IMR-90 (cell line): ENCODE data around the gene DPY19L1. TPM values are rescaled to one million over a fixed set of nuclear protein-coding genes. Genes with fewer than 3 reads are reported as not detected.

Source experiments
- ATAC-seq: fragments of 200-7000 bp; cut with Tn5 transposase; 2 replicates; pipeline ENCODE4 v1.9.1; 2020; ENCODE audit warnings: low read depth, mild to moderate bottlenecking, moderate library complexity
- BruUV-seq: library from RNA; stranded (reverse); fragments of 400-500 nt; replicated peaks from 2 replicates; lab custom pipeline; 2021; lab: Mats Ljungman, UMichigan
- CTCF ChIA-PET: fragments of 300-600 bp; formaldehyde crosslinking; extraction: SDS; loops from one replicate; lab custom pipeline; 2021; ENCODE audit warnings: antibody characterized with exemption; lab: Yijun Ruan, JAX
- POLR2A ChIA-PET: fragments of 300-600 bp; sonication (Branson Sonifier 250); formaldehyde crosslinking; loops from one replicate; lab custom pipeline; 2022; ENCODE audit warnings: antibody characterized with exemption; ENCODE audit not compliant: unreplicated experiment; lab: Charles Lee
- DNase-seq: peaks from one replicate; pipeline ENCODE4 v3.0.0; 2013
- H2AFZ ChIP-seq: replicated peaks from 2 replicates; pipeline ENCODE3; 2013; ENCODE audit warnings: low read length, mild to moderate bottlenecking; ENCODE audit not compliant: poor library complexity
- H2AK5ac ChIP-seq: 2 replicates; pipeline ENCODE4 v1.6.1; 2013; ENCODE audit warnings: low read depth, low read length, inconsistent platforms
- H2AK9ac ChIP-seq: replicated peaks from 2 replicates; pipeline ENCODE3; 2013; ENCODE audit warnings: mild to moderate bottlenecking, low read depth, low read length, moderate library complexity; ENCODE audit not compliant: poor library complexity
- H2BK120ac ChIP-seq: 2 replicates; pipeline ENCODE4 v1.6.1; 2013; ENCODE audit warnings: low read depth, low read length, inconsistent platforms
- H2BK15ac ChIP-seq: 3 replicates; pipeline ENCODE4 v1.6.1; 2013; ENCODE audit warnings: low read depth, low read length, inconsistent platforms
- H2BK20ac ChIP-seq: 2 replicates; pipeline ENCODE4 v1.6.1; 2013; ENCODE audit warnings: low read depth, mild to moderate bottlenecking, inconsistent platforms, low read length, moderate library complexity
- H2BK5ac ChIP-seq: 2 replicates; pipeline ENCODE4 v1.6.1; 2013; ENCODE audit warnings: mild to moderate bottlenecking, low read depth, low read length, inconsistent platforms; ENCODE audit not compliant: poor library complexity, severe bottlenecking
- H3K14ac ChIP-seq: replicated peaks from 2 replicates; pipeline ENCODE4 v1.6.1; 2013; ENCODE audit warnings: low read depth, low read length, inconsistent platforms
- H3K18ac ChIP-seq: 2 replicates; pipeline ENCODE4 v1.6.1; 2013; ENCODE audit warnings: low read depth, low read length, control low read depth
- H3K23ac ChIP-seq: 2 replicates; pipeline ENCODE4 v1.6.1; 2013; ENCODE audit warnings: low read depth, low read length, inconsistent platforms
- H3K27ac ChIP-seq: 2 replicates; pipeline ENCODE4 v1.5.1; 2013; ENCODE audit warnings: mild to moderate bottlenecking, control low read depth, low read length; ENCODE audit not compliant: insufficient read depth
- H3K27me3 ChIP-seq: 2 replicates; pipeline ENCODE4 v1.6.1; 2013; ENCODE audit warnings: low read length; ENCODE audit not compliant: control insufficient read depth, insufficient read depth
- H3K36me3 ChIP-seq: 2 replicates; pipeline ENCODE4 v1.6.1; 2013; ENCODE audit warnings: low read length, mixed read lengths; ENCODE audit not compliant: control insufficient read depth, insufficient read depth
- H3K4ac ChIP-seq: 2 replicates; pipeline ENCODE4 v1.6.1; 2013; ENCODE audit warnings: low read depth, low read length, inconsistent platforms
- H3K4me1 ChIP-seq: 2 replicates; pipeline ENCODE4 v1.6.1; 2013; ENCODE audit warnings: low read length, mixed read lengths; ENCODE audit not compliant: control insufficient read depth, insufficient read depth
- H3K4me2 ChIP-seq: 2 replicates; pipeline ENCODE4 v1.6.1; 2013; ENCODE audit warnings: low read depth, mild to moderate bottlenecking, control low read depth, low read length, moderate library complexity
- H3K4me3 ChIP-seq: 2 replicates; pipeline ENCODE4 v1.5.1; 2013; ENCODE audit warnings: low read depth, mild to moderate bottlenecking, control low read depth, low read length, moderate library complexity; ENCODE audit not compliant: insufficient read depth
- H3K56ac ChIP-seq: 2 replicates; pipeline ENCODE4 v1.6.1; 2013; ENCODE audit warnings: low read length, inconsistent platforms; ENCODE audit not compliant: insufficient read depth; ENCODE audit errors: extremely low read depth
- H3K79me1 ChIP-seq, 2 experiments: 2 replicates each; pipeline ENCODE4 v1.6.1; 2013; ENCODE audit warnings: low read length in 2 of 2, inconsistent platforms in 1 of 2, low read depth in 1 of 2
- H3K9ac ChIP-seq: 2 replicates; pipeline ENCODE4 v1.6.1; 2013; ENCODE audit warnings: low read depth, low read length, control low read depth
- H3K9me1 ChIP-seq: 2 replicates; pipeline ENCODE4 v1.6.1; 2013; ENCODE audit warnings: low read length, inconsistent platforms; ENCODE audit not compliant: insufficient read depth
- H3K9me3 ChIP-seq: 2 replicates; pipeline ENCODE4 v1.6.1; 2013; ENCODE audit warnings: low read length; ENCODE audit not compliant: control insufficient read depth, insufficient read depth
- H4K20me1 ChIP-seq: 2 replicates; pipeline ENCODE4 v1.6.1; 2013; ENCODE audit warnings: low read length, inconsistent platforms; ENCODE audit not compliant: insufficient read depth
- H4K5ac ChIP-seq: 2 replicates; pipeline ENCODE4 v1.6.1; 2013; ENCODE audit warnings: mild to moderate bottlenecking, low read depth, low read length, control low read depth
- H4K8ac ChIP-seq, 2 experiments: 2 replicates each; pipeline ENCODE4 v1.6.1; 2013; ENCODE audit warnings: low read depth in 2 of 2, low read length in 2 of 2, control low read depth in 1 of 2, inconsistent platforms in 1 of 2
- H4K91ac ChIP-seq: 2 replicates; pipeline ENCODE4 v1.6.1; 2013; ENCODE audit warnings: low read depth, low read length, inconsistent platforms; ENCODE audit not compliant: insufficient read depth
- BHLHE40 ChIP-seq: fragments of 150-350 bp; IDR thresholded peaks from 2 replicates; pipeline ENCODE4 v1.6.1; 2016; ENCODE audit warnings: mild to moderate bottlenecking, low read depth, low read length
- CEBPB ChIP-seq: IDR thresholded peaks from 2 replicates; pipeline ENCODE4 v1.6.1; 2012; ENCODE audit warnings: low read depth, low read length, improper control_type of control experiment
- CHD1 ChIP-seq: IDR thresholded peaks from 2 replicates; pipeline ENCODE4 v1.6.1; 2012; ENCODE audit warnings: low read depth, low read length, improper control_type of control experiment
- FOS ChIP-seq: fragments of 150-350 bp; IDR thresholded peaks from 2 replicates; pipeline ENCODE4 v1.6.1; 2016; ENCODE audit warnings: low read depth, low read length
- MAFK ChIP-seq: IDR thresholded peaks from 2 replicates; pipeline ENCODE4 v1.6.1; 2012; ENCODE audit warnings: low read depth, low read length, improper control_type of control experiment
- MAZ ChIP-seq: IDR thresholded peaks from 2 replicates; pipeline ENCODE4 v1.6.1; 2012; ENCODE audit warnings: low read depth, mild to moderate bottlenecking, low read length, improper control_type of control experiment, moderate library complexity, borderline replicate concordance
- MXI1 ChIP-seq: IDR thresholded peaks from 2 replicates; pipeline ENCODE4 v1.6.1; 2012; ENCODE audit warnings: low read depth, mild to moderate bottlenecking, low read length, moderate library complexity, borderline replicate concordance
- NFE2L2 ChIP-seq: fragments of 150-350 bp; IDR thresholded peaks from 2 replicates; pipeline ENCODE4 v1.6.1; 2016; ENCODE audit warnings: low read depth, mild to moderate bottlenecking, low read length
- POLR2A ChIP-seq: IDR thresholded peaks from 2 replicates; pipeline ENCODE4 v1.6.1; 2012; ENCODE audit warnings: mild to moderate bottlenecking, low read depth, low read length
- RAD21 ChIP-seq: IDR thresholded peaks from 2 replicates; pipeline ENCODE4 v1.6.1; 2012; ENCODE audit warnings: low read length, improper control_type of control experiment
- RCOR1 ChIP-seq: IDR thresholded peaks from 2 replicates; pipeline ENCODE4 v1.6.1; 2012; ENCODE audit warnings: mild to moderate bottlenecking, low read length, improper control_type of control experiment; ENCODE audit not compliant: insufficient replicate concordance
- RFX5 ChIP-seq: IDR thresholded peaks from 2 replicates; pipeline ENCODE4 v1.8.0; 2012; ENCODE audit warnings: low read depth, mild to moderate bottlenecking, low read length, moderate library complexity
- SMC3 ChIP-seq: fragments of 150-350 bp; IDR thresholded peaks from 2 replicates; pipeline ENCODE4 v1.6.1; 2016; ENCODE audit warnings: low read depth, mild to moderate bottlenecking, antibody characterized with exemption, low read length, moderate library complexity
- WGBS, 2 experiments: methylation state at CpG; one replicate each; pipeline versions ENCODE4 v1.1.5 to v1.1.7; 2013; ENCODE audit warnings: missing lambda C conversion rate in 2 of 2; ENCODE audit not compliant: insufficient read length in 1 of 2; ENCODE audit errors: extremely low coverage in 2 of 2; 5-methylcytosine and 5-hydroxymethylcytosine counted together
- dilution Hi-C: fragments of 300-500 bp; cut with HindIII; formaldehyde crosslinking; loops from one replicate; pipeline ENCODE4 v1.14.3; 2018; ENCODE audit warnings: low sequenced_read_pairs; ENCODE audit not compliant: unreplicated experiment
- in situ Hi-C: fragments of 300-500 bp; cut with MboI; formaldehyde crosslinking; loops from 3 replicates; pipeline ENCODE4 v1.14.3; 2019; ENCODE audit warnings: low sequenced_read_pairs, inconsistent platforms, mixed read lengths
- intact Hi-C: fragments of 100-400 bp; cut with micrococcal nuclease; formaldehyde crosslinking; loops from 2 replicates; pipeline ENCODE4 v1.10.0; 2022
- polyA plus RNA-seq, 3 experiments: library from polyadenylated mRNA; depleted of rRNA; stranded (reverse); fragments of >200 nt; gene quantifications; 2 replicates each; pipeline ENCODE4 v1.2.3, GENCODE V29; 2012; ENCODE audit warnings: low replicate concordance in 1 of 3
- total RNA-seq: library from RNA; depleted of rRNA; stranded (reverse); fragments of >200 nt; gene quantifications from 2 replicates; pipeline ENCODE4 v1.2.3, GENCODE V29; 2012
- TF ChIP-seq, protein P1 (sequence below): fragments of 150-350 bp; IDR thresholded peaks from 2 replicates; pipeline ENCODE4 v1.6.1; 2017; ENCODE audit warnings: mild to moderate bottlenecking, antibody characterized with exemption, low read length, low read depth
- TF ChIP-seq, protein P2 (sequence below): fragments of 150-350 bp; IDR thresholded peaks from 2 replicates; pipeline ENCODE4 v1.6.1; 2016; ENCODE audit warnings: low read depth, mild to moderate bottlenecking, low read length, moderate library complexity, borderline replicate concordance
- TF ChIP-seq, protein P3 (sequence below): conservative IDR thresholded peaks from 2 replicates; pipeline ENCODE4 v1.5.1; 2012; ENCODE audit warnings: mild to moderate bottlenecking, low read depth, low read length, improper control_type of control experiment

Gene DPY19L1
- total and polyA plus RNA-seq, 2 of the 4 experiments (the other 2 are of a cell fraction): 12.1 to 12.2 TPM

DNA sequence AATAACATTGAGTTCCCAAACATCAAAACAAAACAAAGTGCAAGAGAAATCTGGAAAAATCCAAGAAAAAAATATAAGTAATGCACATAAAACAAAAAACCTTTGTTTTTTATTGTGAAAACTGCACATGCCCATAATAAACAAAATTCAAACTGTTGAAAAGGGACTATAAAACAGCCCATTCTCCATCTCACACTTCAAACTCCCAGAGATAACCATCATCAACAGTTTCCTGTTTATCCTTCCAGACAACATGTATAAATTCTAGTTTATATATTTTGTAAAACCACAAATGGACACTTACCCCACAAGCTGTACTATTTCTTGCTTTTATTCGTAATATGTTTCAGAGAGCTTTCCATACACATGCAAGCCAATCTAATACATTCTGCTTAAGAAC lies 79.3 kb downstream of the DPY19L1 start:
- no peak overlapping the region for H3K56ac ChIP-seq
- ATAC-seq: no peak
- no peak overlapping the region for H2BK5ac ChIP-seq
- H3K14ac ChIP-seq: no peak overlapping the region
- no peak overlapping the region for H4K91ac ChIP-seq
- H3K23ac ChIP-seq: no peak overlapping the region
- no peak for TF ChIP-seq MAZ
- TF ChIP-seq, protein P1, sequence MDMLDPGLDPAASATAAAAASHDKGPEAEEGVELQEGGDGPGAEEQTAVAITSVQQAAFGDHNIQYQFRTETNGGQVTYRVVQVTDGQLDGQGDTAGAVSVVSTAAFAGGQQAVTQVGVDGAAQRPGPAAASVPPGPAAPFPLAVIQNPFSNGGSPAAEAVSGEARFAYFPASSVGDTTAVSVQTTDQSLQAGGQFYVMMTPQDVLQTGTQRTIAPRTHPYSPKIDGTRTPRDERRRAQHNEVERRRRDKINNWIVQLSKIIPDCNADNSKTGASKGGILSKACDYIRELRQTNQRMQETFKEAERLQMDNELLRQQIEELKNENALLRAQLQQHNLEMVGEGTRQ: no peak
- no peak for TF ChIP-seq FOS
- no peak for TF ChIP-seq MXI1
- no peak for TF ChIP-seq MAFK
- TF ChIP-seq NFE2L2: no peak
- TF ChIP-seq RCOR1: no peak
- TF ChIP-seq BHLHE40: no peak
- TF ChIP-seq, protein P2, sequence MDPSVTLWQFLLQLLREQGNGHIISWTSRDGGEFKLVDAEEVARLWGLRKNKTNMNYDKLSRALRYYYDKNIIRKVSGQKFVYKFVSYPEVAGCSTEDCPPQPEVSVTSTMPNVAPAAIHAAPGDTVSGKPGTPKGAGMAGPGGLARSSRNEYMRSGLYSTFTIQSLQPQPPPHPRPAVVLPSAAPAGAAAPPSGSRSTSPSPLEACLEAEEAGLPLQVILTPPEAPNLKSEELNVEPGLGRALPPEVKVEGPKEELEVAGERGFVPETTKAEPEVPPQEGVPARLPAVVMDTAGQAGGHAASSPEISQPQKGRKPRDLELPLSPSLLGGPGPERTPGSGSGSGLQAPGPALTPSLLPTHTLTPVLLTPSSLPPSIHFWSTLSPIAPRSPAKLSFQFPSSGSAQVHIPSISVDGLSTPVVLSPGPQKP: no peak
- no peak for TF ChIP-seq POLR2A
- TF ChIP-seq, protein P3, sequence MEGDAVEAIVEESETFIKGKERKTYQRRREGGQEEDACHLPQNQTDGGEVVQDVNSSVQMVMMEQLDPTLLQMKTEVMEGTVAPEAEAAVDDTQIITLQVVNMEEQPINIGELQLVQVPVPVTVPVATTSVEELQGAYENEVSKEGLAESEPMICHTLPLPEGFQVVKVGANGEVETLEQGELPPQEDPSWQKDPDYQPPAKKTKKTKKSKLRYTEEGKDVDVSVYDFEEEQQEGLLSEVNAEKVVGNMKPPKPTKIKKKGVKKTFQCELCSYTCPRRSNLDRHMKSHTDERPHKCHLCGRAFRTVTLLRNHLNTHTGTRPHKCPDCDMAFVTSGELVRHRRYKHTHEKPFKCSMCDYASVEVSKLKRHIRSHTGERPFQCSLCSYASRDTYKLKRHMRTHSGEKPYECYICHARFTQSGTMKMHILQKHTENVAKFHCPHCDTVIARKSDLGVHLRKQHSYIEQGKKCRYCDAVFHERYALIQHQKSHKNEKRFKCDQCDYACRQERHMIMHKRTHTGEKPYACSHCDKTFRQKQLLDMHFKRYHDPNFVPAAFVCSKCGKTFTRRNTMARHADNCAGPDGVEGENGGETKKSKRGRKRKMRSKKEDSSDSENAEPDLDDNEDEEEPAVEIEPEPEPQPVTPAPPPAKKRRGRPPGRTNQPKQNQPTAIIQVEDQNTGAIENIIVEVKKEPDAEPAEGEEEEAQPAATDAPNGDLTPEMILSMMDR: no peak
- no peak for TF ChIP-seq CEBPB
- TF ChIP-seq CHD1: no peak
- TF ChIP-seq SMC3: no peak
- no peak for TF ChIP-seq RAD21
- TF ChIP-seq RFX5: no peak
- H3K4me1 ChIP-seq: no peaks in the 10 kb centered on the region
- H3K9ac ChIP-seq: no peak overlapping the region
- no peak overlapping the region for H3K18ac ChIP-seq
- H4K8ac ChIP-seq: no peak overlapping the region
- no peaks in the 10 kb centered on the region for H4K20me1 ChIP-seq
- H2AFZ ChIP-seq: no peak overlapping the region
- no peaks in the 10 kb centered on the region for H3K9me3 ChIP-seq
- POLR2A ChIA-PET: no interaction called here
- no peak overlapping the region for H3K4me3 ChIP-seq
- in situ Hi-C loops (no loop called here), intact Hi-C loops (no loop called here), dilution Hi-C loops (no loop called here)
- no peak overlapping the region for H2BK15ac ChIP-seq
- H3K79me1 ChIP-seq: no peaks in the 10 kb centered on the region
- no peak overlapping the region for H2BK20ac ChIP-seq
- no peak overlapping the region for H3K27ac ChIP-seq
- CTCF ChIA-PET: no interaction called here
- no peak overlapping the region for H3K4me2 ChIP-seq
- no peaks in the 10 kb centered on the region for H3K36me3 ChIP-seq
- no peak for DNase-seq
- no peaks in the 10 kb centered on the region for H3K9me1 ChIP-seq
- BruUV-seq: no TSS peak
- no peak overlapping the region for H2AK9ac ChIP-seq
- no peak overlapping the region for H3K4ac ChIP-seq
- no peak overlapping the region for H4K5ac ChIP-seq
- H2BK120ac ChIP-seq: no peak overlapping the region
- no peaks in the 10 kb centered on the region for H3K27me3 ChIP-seq
- no CpG with 5 or more reads among the region's 1 CpG for WGBS, 2 experiments
- H2AK5ac ChIP-seq: no peak overlapping the region
